ENCODE results near the gene SCAF11.

The SCAF11 gene

GRCh38 chr12:45887544-45887943, 102.8 kb downstream of the SCAF11 start:
- H3K4me1 ChIP-seq (ENCODE audit: insufficient read depth, low read length), result no peaks in the 10 kb centered on the region
- no peak overlapping the region for H2AFZ ChIP-seq (ENCODE audit: low read depth, low read length)
- H3K4me3 ChIP-seq (ENCODE audit: low read length), result no peak overlapping the region
- H3K36me3 ChIP-seq (ENCODE audit: insufficient read depth, low read length), result peaks cover 38% of the 10 kb centered on the region
- H3K9me3 ChIP-seq (ENCODE audit: low read length), result peaks cover 2% of the 10 kb centered on the region
- H3K27me3 ChIP-seq (ENCODE audit: insufficient read depth, low read length), result no peaks in the 10 kb centered on the region

DNA sequence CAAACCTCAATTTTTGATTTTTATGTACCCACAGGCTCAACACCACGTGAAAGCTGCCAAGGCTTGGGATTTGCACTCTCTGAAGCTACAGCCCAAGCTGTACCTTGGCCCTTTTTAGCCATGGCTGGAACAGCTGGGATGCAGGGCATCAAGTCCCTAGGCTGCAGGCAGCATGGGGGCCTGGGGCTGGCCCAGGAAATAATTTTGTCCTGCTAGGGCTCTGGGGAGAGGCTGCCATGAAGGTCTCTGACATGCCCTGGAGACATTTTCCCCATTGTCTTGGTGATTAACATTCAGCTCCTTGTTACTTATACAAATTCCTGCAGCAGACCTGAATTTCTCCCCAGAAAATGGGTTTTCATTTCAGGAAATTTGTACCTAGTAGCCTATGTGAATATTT, 103.7 kb downstream of the SCAF11 start:
- Histone ChIP-seq H3K4me3 (ENCODE audit: low read length) (no peak overlapping the region), H3K36me3 (ENCODE audit: insufficient read depth, low read length) (peaks cover 33% of the 10 kb centered on the region), H2AFZ (ENCODE audit: low read depth, low read length) (no peak overlapping the region), H3K4me1 (ENCODE audit: insufficient read depth, low read length) (no peaks in the 10 kb centered on the region), H3K27me3 (ENCODE audit: insufficient read depth, low read length) (no peaks in the 10 kb centered on the region), H3K9me3 (ENCODE audit: low read length) (peaks cover 2% of the 10 kb centered on the region)

DNA sequence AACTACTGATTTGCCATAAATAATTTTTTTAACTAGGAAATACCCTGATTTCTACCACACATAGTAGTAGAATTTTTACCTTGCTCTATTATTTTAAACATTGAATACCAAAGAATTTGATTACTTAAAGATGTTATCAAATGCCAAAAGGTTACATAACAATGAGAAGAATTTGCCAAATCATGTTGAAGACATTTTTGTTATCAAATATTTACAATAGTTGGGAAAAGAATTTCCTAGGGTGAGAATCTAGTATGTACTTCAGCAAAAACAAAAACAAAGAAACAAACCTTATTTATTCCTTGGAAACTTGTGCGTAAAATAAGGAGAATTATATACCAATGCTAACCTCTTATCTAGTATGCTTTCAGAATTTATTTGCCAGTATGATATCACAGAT, 107.2 kb downstream of the SCAF11 start:
- Histone ChIP-seq H3K27me3 (ENCODE audit: insufficient read depth, low read length) (no peaks in the 10 kb centered on the region), H3K9me3 (ENCODE audit: low read length) (peaks cover 2% of the 10 kb centered on the region), H3K36me3 (ENCODE audit: insufficient read depth, low read length) (peaks cover 35% of the 10 kb centered on the region), H3K4me3 (ENCODE audit: low read length) (no peak overlapping the region), H2AFZ (ENCODE audit: low read depth, low read length) (no peak overlapping the region), H3K4me1 (ENCODE audit: insufficient read depth, low read length) (peaks cover 5% of the 10 kb centered on the region)

- Histone ChIP-seq H3K27me3 (ENCODE audit: insufficient read depth, low read length) (no peaks in the 10 kb centered on the region), H3K4me3 (ENCODE audit: low read length) (no peak overlapping the region), H3K36me3 (ENCODE audit: insufficient read depth, low read length) (peaks cover 30% of the 10 kb centered on the region), H3K4me1 (ENCODE audit: insufficient read depth, low read length) (peaks cover 5% of the 10 kb centered on the region), H3K9me3 (ENCODE audit: low read length) (peaks cover 5% of the 10 kb centered on the region), H2AFZ (ENCODE audit: low read depth, low read length) (no peak overlapping the region)
Observed at GRCh38 chr12:45880533-45880932, 109.8 kb downstream of the SCAF11 start.

GRCh38 chr12:45879363-45879895, 110.9 kb downstream of the SCAF11 start:
- no peak overlapping the region for H2AFZ ChIP-seq (ENCODE audit: low read depth, low read length)
- H3K36me3 ChIP-seq (ENCODE audit: insufficient read depth, low read length), result peaks cover 34% of the 10 kb centered on the region
- no peak overlapping the region for H3K4me3 ChIP-seq (ENCODE audit: low read length)

GRCh38 chr12:45878630-45879255, 111.6 kb downstream of the SCAF11 start:
- peaks cover 5% of the 10 kb centered on the region for H3K4me1 ChIP-seq (ENCODE audit: insufficient read depth, low read length)
- no peak overlapping the region for H2AFZ ChIP-seq (ENCODE audit: low read depth, low read length)
- H3K36me3 ChIP-seq (ENCODE audit: insufficient read depth, low read length), result peaks cover 40% of the 10 kb centered on the region
- H3K9me3 ChIP-seq (ENCODE audit: low read length), result peaks cover 18% of the 10 kb centered on the region
- H3K4me3 ChIP-seq (ENCODE audit: low read length), result no peak overlapping the region
- no peaks in the 10 kb centered on the region for H3K27me3 ChIP-seq (ENCODE audit: insufficient read depth, low read length)

More at GRCh38 chr12:45879363-45879895, 110.9 kb downstream of the SCAF11 start:
- H3K9me3 ChIP-seq (ENCODE audit: low read length), result peaks cover 14% of the 10 kb centered on the region
- H3K4me1 ChIP-seq (ENCODE audit: insufficient read depth, low read length), result peaks cover 5% of the 10 kb centered on the region
- no peaks in the 10 kb centered on the region for H3K27me3 ChIP-seq (ENCODE audit: insufficient read depth, low read length)

DNA sequence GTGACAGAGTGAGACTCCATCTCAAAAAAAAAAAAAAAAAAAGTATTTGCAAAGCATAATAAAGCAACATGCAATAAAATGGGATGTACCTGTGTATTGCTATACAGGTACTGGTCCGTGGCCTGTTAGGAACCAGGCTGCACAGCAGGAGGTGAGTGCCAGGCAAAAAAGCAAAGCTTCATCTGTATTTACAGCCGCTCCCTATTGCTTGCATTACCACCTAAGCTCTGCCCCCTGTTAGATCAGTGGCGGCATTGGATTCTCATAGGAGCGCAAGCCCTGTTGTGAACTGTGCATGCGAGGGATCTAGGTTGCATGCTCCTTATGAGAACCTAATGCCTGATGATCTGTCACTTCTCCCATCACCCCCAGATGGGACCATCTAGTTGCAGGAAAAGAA, 113.3 kb downstream of the SCAF11 start:
- no peak overlapping the region for H2AFZ ChIP-seq (ENCODE audit: low read depth, low read length)

DNA sequence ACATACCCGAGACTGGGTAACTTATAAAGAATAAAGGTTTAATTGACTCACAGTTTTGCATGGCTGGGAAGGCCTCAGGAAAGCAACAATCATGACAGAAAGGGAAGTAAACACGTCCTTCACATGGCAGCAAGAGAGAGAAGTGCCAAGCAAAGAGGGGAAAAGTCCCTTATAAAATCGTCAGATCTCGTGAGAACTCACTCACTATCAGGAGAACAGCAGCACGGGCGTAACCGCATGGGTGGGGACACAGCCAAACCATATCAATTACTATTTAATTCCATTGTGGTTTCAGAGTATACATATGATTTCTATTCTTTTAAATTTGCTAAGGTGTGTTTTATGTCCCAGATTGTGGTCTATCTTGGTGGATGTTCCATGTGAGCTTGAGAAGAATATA, 117.9 kb downstream of the SCAF11 start:
- no peak overlapping the region for H3K4me3 ChIP-seq (ENCODE audit: low read length)

More for the DNA sequence above, 113.3 kb downstream of the SCAF11 start:
- Histone ChIP-seq H3K36me3 (ENCODE audit: insufficient read depth, low read length) (peaks cover 54% of the 10 kb centered on the region), H3K9me3 (ENCODE audit: low read length) (peaks cover 18% of the 10 kb centered on the region), H3K27me3 (ENCODE audit: insufficient read depth, low read length) (no peaks in the 10 kb centered on the region), H3K4me3 (ENCODE audit: low read length) (no peak overlapping the region), H3K4me1 (ENCODE audit: insufficient read depth, low read length) (peaks cover 5% of the 10 kb centered on the region)

More for the DNA sequence above, 117.9 kb downstream of the SCAF11 start:
- Histone ChIP-seq H3K36me3 (ENCODE audit: insufficient read depth, low read length) (peaks cover 54% of the 10 kb centered on the region), H2AFZ (ENCODE audit: low read depth, low read length) (no peak overlapping the region), H3K27me3 (ENCODE audit: insufficient read depth, low read length) (no peaks in the 10 kb centered on the region), H3K4me1 (ENCODE audit: insufficient read depth, low read length) (no peaks in the 10 kb centered on the region), H3K9me3 (ENCODE audit: low read length) (peaks cover 18% of the 10 kb centered on the region)
